GM12878 (cell line): Measurements from ENCODE around the gene OR11A1. TPM values are rescaled to one million over a fixed set of nuclear protein-coding genes. Genes with fewer than 3 reads are reported as not detected.

ENCODE experiments used
- ATAC-seq: fragments of 200-7000 bp; cut with Tn5 transposase; 3 replicates; pipeline ENCODE4 v1.9.1; 2020; ENCODE audit warnings: mild to moderate bottlenecking, moderate library complexity
- BruUV-seq: library from RNA; stranded (reverse); fragments of 400-500 nt; replicated peaks from 2 replicates; lab custom pipeline; 2021; lab: Mats Ljungman, UMichigan
- CTCF ChIA-PET: fragments of 300-600 bp; sonication (Branson Sonifier 250); formaldehyde crosslinking; extraction: SDS; loops from one replicate; lab custom pipeline; 2021; ENCODE audit warnings: inconsistent platforms; lab: Yijun Ruan, JAX
- POLR2A ChIA-PET: fragments of 350-600 bp; formaldehyde crosslinking; extraction: SDS; loops from one replicate; lab custom pipeline; 2021; ENCODE audit warnings: inconsistent platforms; lab: Charles Lee
- RAD21 ChIA-PET: fragments of 300-600 bp; sonication (Branson Sonifier 250); formaldehyde crosslinking; loops from one replicate; lab custom pipeline; 2023; ENCODE audit warnings: antibody characterized with exemption; ENCODE audit not compliant: unreplicated experiment; lab: Charles Lee
- SMC1A ChIA-PET: fragments of 300-600 bp; sonication (Branson Sonifier 250); formaldehyde crosslinking; loops from one replicate; lab custom pipeline; 2023; ENCODE audit not compliant: unreplicated experiment, uncharacterized antibody; lab: Charles Lee
- DNase-seq: peaks from one replicate; pipeline ENCODE4 v3.0.0-alpha.2; 2011; ENCODE audit warnings: low read depth, low spot score
- FAIRE-seq: peaks from 3 replicates; lab custom pipeline; 2011; peaks lifted over from hg19 to GRCh38; lab: Jason Lieb, UNC
- H2AFZ ChIP-seq: 2 replicates; pipeline ENCODE4 v1.6.0; 2011; ENCODE audit warnings: low read depth, low read length, control low read depth; ENCODE audit not compliant: control insufficient read depth
- H3K27ac ChIP-seq: 2 replicates; pipeline ENCODE4 v1.5.1; 2011; ENCODE audit warnings: control low read depth; ENCODE audit not compliant: control insufficient read depth, insufficient read depth
- H3K27me3 ChIP-seq, 2 experiments: replicated peaks in 1 of 2; 2 replicates each; pipeline versions ENCODE4 v1.6.0 to v1.6.1; 2011; ENCODE audit warnings: low read length in 1 of 2; ENCODE audit not compliant: control insufficient read depth in 2 of 2, insufficient read depth in 2 of 2
- H3K36me3 ChIP-seq, 2 experiments: 2 replicates each; pipeline ENCODE4 v1.5.1; 2011; ENCODE audit warnings: low read length in 1 of 2; ENCODE audit not compliant: control insufficient read depth in 2 of 2, insufficient read depth in 2 of 2
- H3K4me1 ChIP-seq: 2 replicates; pipeline ENCODE4 v1.6.1; 2011; ENCODE audit warnings: mild to moderate bottlenecking, low read length, moderate library complexity, mixed read lengths; ENCODE audit not compliant: control insufficient read depth, insufficient read depth
- H3K4me2 ChIP-seq: 2 replicates; pipeline ENCODE4 v1.6.0; 2011; ENCODE audit warnings: control low read depth; ENCODE audit not compliant: control insufficient read depth, insufficient read depth
- H3K4me3 ChIP-seq: fragments of 200-600 bp; sonication (generic); 2 replicates; pipeline ENCODE4 v1.5.1; 2016
- H3K79me2 ChIP-seq: 2 replicates; pipeline ENCODE4 v1.6.0; 2011; ENCODE audit warnings: low read length; ENCODE audit not compliant: control insufficient read depth, insufficient read depth
- H3K9ac ChIP-seq: 2 replicates; pipeline ENCODE4 v1.8.0; 2011; ENCODE audit warnings: low read length, control low read depth, mixed read lengths; ENCODE audit not compliant: control insufficient read depth, insufficient read depth
- H3K9me3 ChIP-seq: replicated peaks from 3 replicates; pipeline ENCODE4 v1.5.1; 2011; ENCODE audit warnings: mild to moderate bottlenecking, low read length; ENCODE audit not compliant: control insufficient read depth, insufficient read depth
- H4K20me1 ChIP-seq: 2 replicates; pipeline ENCODE4 v1.6.0; 2011; ENCODE audit not compliant: control insufficient read depth, insufficient read depth
- BCL11A ChIP-seq: IDR thresholded peaks from 2 replicates; pipeline ENCODE4 v1.6.1; 2011; ENCODE audit warnings: low read depth, low read length
- CHD1 ChIP-seq: IDR thresholded peaks from 2 replicates; pipeline ENCODE4 v1.6.1; 2012; ENCODE audit warnings: low read depth, low read length, improper control_type of control experiment
- CHD2 ChIP-seq: IDR thresholded peaks from 2 replicates; pipeline ENCODE4 v1.6.1; 2011; ENCODE audit warnings: low read depth, low read length, improper control_type of control experiment, borderline replicate concordance
- POLR2AphosphoS2 ChIP-seq: IDR thresholded peaks from 2 replicates; pipeline ENCODE4 v1.6.1; 2011; ENCODE audit warnings: low read depth, mild to moderate bottlenecking, low read length, improper control_type of control experiment, moderate library complexity
- POLR2AphosphoS5 ChIP-seq: IDR thresholded peaks from 2 replicates; pipeline ENCODE4 v1.6.1; 2011; ENCODE audit warnings: mild to moderate bottlenecking, low read length, inconsistent platforms
- RFX5 ChIP-seq: IDR thresholded peaks from 2 replicates; pipeline ENCODE4 v1.6.1; 2011; ENCODE audit warnings: low read depth, low read length, improper control_type of control experiment
- SIX5 ChIP-seq: IDR thresholded peaks from 2 replicates; pipeline ENCODE4 v1.6.1; 2011; ENCODE audit warnings: mild to moderate bottlenecking, low read depth, low read length, moderate library complexity; ENCODE audit not compliant: severe bottlenecking
- WGBS: methylation state at CpG from one replicate; pipeline ENCODE4 v1.1.6; 2016; ENCODE audit warnings: low lambda C conversion rate; ENCODE audit not compliant: insufficient replicate concordance, insufficient coverage; ENCODE audit errors: missing lambda C conversion rate; 5-methylcytosine and 5-hydroxymethylcytosine counted together
- in situ Hi-C: fragments of 300-500 bp; cut with MboI; formaldehyde crosslinking; loops from 9 replicates; pipeline ENCODE4 v1.14.3; 2018; ENCODE audit warnings: mixed read lengths
- intact Hi-C: fragments of 100-400 bp; cut with micrococcal nuclease; formaldehyde crosslinking; loops from one replicate; pipeline ENCODE4 v1.14.2; 2022; ENCODE audit not compliant: unreplicated experiment
- polyA plus RNA-seq, 11 experiments: library from polyadenylated mRNA; depleted of rRNA in 4 of 11; unstranded in 6 of 11; stranded (reverse) in 5 of 11; fragments of >200 nt; fragmentation: Nextera tagmentation in 4 of 11; fragmentation: Illumina TruSeq in 1 of 11; extraction: Ambion mirVana in 4 of 11; extraction: Trizol in 1 of 11; gene quantifications; 1 replicate in 1 of 11; 2 replicates in 10 of 11; pipeline versions ENCODE4 v1.2.1 to v1.2.3, GENCODE V29; 2011 to 2016; ENCODE audit warnings: inconsistent platforms in 2 of 11, missing spikeins in 2 of 11, low read depth in 1 of 11
- total RNA-seq, 4 experiments: library from RNA; depleted of rRNA in 3 of 4; stranded (reverse); fragments of >200 nt in 3 of 4; fragmentation: Illumina TruSeq in 1 of 4; extraction: Trizol in 1 of 4; gene quantifications; 2 replicates each; pipeline versions ENCODE4 v1.2.1 to v1.2.3, GENCODE V29; 2013 to 2021
- TF ChIP-seq, protein P1 (sequence below): fragments of 450-650 bp; IDR thresholded peaks from 2 replicates; pipeline ENCODE4 v1.6.1; 2018; ENCODE audit warnings: mild to moderate bottlenecking, low read depth, moderate library complexity; ENCODE audit not compliant: partially characterized antibody
- TF ChIP-seq, protein P2 (sequence below): fragments of 150-350 bp; IDR thresholded peaks from 2 replicates; pipeline ENCODE4 v1.6.1; 2016; ENCODE audit warnings: low read depth, low read length
- TF ChIP-seq, protein P3 (sequence below): IDR thresholded peaks from 2 replicates; pipeline ENCODE4 v1.6.1; 2011; ENCODE audit warnings: borderline replicate concordance, low read depth, mild to moderate bottlenecking, moderate library complexity, low read length; ENCODE audit not compliant: insufficient read depth, poor library complexity, severe bottlenecking

Gene OR11A1
- total and polyA plus RNA-seq, 10 of the 15 experiments (the other 5 are each of a cell fraction or from before 2014, with no cell fraction given) = not detected

DNA sequence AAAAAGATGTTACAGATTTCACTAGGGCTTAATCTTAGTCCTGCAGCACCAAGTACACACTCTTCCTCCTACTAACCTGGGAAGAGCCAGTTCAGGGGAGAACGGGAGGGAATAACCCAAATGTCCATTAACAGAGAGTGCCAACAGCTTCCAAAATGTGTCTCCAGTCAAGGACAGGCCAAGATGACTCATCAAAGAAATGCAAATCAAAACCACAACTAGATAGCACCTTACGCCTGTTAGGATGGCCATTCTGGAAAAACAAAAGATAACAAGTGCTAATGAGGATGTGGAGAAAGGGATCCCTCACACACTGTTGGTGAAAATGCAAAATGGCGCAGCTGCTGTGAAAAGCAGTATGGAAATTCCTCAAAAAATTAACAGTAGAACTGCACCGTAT, 34.7 kb upstream of the OR11A1 start:
- ChIA-PET CTCF (no interaction called here), SMC1A (no interaction called here), RAD21 (no interaction called here), POLR2A (interaction anchor here (0.5 kb wide), 1 partner anchor 616 kb away, joined by 3 read pairs; no protein-coding TSS in a partner anchor)
- 47% methylated on average over 4 of the region's 4 CpGs for WGBS
- Histone ChIP-seq H3K27ac (no peak overlapping the region), H3K79me2 (no peaks in the 10 kb centered on the region), H3K27me3 (no peaks in the 10 kb centered on the region), H2AFZ (no peak overlapping the region), H3K36me3 (no peaks in the 10 kb centered on the region), H3K4me2 (no peak overlapping the region), H3K4me3 (no peak overlapping the region), H4K20me1 (no peaks in the 10 kb centered on the region), H3K4me1 (no peaks in the 10 kb centered on the region), H3K9ac (no peak overlapping the region), H3K9me3 (no peaks in the 10 kb centered on the region)
- FAIRE-seq (no peak), ATAC-seq (no peak), DNase-seq (no peak)
- BruUV-seq = no TSS peak
- intact Hi-C loops (no loop called here), in situ Hi-C loops (no loop called here)
- TF ChIP-seq POLR2AphosphoS5 (no peak), POLR2AphosphoS2 (no peak), CHD1 (no peak), BCL11A (no peak), RFX5 (no peak), CHD2 (no peak), SIX5 (no peak)
- TF ChIP-seq, protein P1, sequence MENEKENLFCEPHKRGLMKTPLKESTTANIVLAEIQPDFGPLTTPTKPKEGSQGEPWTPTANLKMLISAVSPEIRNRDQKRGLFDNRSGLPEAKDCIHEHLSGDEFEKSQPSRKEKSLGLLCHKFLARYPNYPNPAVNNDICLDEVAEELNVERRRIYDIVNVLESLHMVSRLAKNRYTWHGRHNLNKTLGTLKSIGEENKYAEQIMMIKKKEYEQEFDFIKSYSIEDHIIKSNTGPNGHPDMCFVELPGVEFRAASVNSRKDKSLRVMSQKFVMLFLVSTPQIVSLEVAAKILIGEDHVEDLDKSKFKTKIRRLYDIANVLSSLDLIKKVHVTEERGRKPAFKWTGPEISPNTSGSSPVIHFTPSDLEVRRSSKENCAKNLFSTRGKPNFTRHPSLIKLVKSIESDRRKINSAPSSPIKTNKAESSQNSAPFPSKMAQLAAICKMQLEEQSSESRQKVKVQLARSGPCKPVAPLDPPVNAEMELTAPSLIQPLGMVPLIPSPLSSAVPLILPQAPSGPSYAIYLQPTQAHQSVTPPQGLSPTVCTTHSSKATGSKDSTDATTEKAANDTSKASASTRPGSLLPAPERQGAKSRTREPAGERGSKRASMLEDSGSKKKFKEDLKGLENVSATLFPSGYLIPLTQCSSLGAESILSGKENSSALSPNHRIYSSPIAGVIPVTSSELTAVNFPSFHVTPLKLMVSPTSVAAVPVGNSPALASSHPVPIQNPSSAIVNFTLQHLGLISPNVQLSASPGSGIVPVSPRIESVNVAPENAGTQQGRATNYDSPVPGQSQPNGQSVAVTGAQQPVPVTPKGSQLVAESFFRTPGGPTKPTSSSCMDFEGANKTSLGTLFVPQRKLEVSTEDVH = no peak
- TF ChIP-seq, protein P2, sequence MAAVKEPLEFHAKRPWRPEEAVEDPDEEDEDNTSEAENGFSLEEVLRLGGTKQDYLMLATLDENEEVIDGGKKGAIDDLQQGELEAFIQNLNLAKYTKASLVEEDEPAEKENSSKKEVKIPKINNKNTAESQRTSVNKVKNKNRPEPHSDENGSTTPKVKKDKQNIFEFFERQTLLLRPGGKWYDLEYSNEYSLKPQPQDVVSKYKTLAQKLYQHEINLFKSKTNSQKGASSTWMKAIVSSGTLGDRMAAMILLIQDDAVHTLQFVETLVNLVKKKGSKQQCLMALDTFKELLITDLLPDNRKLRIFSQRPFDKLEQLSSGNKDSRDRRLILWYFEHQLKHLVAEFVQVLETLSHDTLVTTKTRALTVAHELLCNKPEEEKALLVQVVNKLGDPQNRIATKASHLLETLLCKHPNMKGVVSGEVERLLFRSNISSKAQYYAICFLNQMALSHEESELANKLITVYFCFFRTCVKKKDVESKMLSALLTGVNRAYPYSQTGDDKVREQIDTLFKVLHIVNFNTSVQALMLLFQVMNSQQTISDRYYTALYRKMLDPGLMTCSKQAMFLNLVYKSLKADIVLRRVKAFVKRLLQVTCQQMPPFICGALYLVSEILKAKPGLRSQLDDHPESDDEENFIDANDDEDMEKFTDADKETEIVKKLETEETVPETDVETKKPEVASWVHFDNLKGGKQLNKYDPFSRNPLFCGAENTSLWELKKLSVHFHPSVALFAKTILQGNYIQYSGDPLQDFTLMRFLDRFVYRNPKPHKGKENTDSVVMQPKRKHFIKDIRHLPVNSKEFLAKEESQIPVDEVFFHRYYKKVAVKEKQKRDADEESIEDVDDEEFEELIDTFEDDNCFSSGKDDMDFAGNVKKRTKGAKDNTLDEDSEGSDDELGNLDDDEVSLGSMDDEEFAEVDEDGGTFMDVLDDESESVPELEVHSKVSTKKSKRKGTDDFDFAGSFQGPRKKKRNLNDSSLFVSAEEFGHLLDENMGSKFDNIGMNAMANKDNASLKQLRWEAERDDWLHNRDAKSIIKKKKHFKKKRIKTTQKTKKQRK = no peak
- TF ChIP-seq, protein P3, sequence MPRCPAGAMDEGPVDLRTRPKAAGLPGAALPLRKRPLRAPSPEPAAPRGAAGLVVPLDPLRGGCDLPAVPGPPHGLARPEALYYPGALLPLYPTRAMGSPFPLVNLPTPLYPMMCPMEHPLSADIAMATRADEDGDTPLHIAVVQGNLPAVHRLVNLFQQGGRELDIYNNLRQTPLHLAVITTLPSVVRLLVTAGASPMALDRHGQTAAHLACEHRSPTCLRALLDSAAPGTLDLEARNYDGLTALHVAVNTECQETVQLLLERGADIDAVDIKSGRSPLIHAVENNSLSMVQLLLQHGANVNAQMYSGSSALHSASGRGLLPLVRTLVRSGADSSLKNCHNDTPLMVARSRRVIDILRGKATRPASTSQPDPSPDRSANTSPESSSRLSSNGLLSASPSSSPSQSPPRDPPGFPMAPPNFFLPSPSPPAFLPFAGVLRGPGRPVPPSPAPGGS = no peak
